SK-N-SH treated with all-trans-retinoic acid at 6 μM for 48 hours (cell line): Measurements from ENCODE around the gene TSKU.

Experiments
- ATAC-seq: fragments of 200-7000 bp; cut with Tn5 transposase; 3 replicates; pipeline ENCODE4 v1.9.1; 2020; ENCODE audit warnings: mild to moderate bottlenecking, moderate library complexity
- ARNTL ChIP-seq: fragments of 450-650 bp; formaldehyde crosslinking; IDR thresholded peaks from 2 replicates; pipeline ENCODE4 v1.5.0; 2020; ENCODE audit warnings: low read depth, mild to moderate bottlenecking, moderate library complexity, borderline replicate concordance
- BACH2 ChIP-seq: fragments of 250-450 bp; sonication (Bioruptor Pico); IDR thresholded peaks from 2 replicates; pipeline ENCODE4 v1.9.0; 2021; ENCODE audit warnings: mild to moderate bottlenecking, borderline replicate concordance
- CSDC2 ChIP-seq: fragments of 250-450 bp; sonication (Bioruptor Pico); IDR thresholded peaks from 2 replicates; pipeline ENCODE4 v1.5.0; 2020; ENCODE audit warnings: mild to moderate bottlenecking, moderate library complexity
- ESRRG ChIP-seq: fragments of 250-450 bp; sonication (Bioruptor Pico); IDR thresholded peaks from 2 replicates; pipeline ENCODE4 v1.6.1; 2021; ENCODE audit warnings: mild to moderate bottlenecking
- GLIS3 ChIP-seq: fragments of 250-450 bp; sonication (Bioruptor Pico); IDR thresholded peaks from 2 replicates; pipeline ENCODE4 v1.5.0; 2020; ENCODE audit warnings: mild to moderate bottlenecking, moderate library complexity
- ISL1 ChIP-seq: fragments of 250-450 bp; sonication (Bioruptor Pico); IDR thresholded peaks from 2 replicates; pipeline ENCODE4 v2.1.2; 2022; ENCODE audit warnings: mild to moderate bottlenecking, moderate library complexity
- OSR1 ChIP-seq: fragments of 250-450 bp; sonication (Bioruptor Pico); IDR thresholded peaks from 2 replicates; pipeline ENCODE4 v1.8.0; 2022; ENCODE audit warnings: moderate library complexity, mild to moderate bottlenecking, inconsistent platforms
- PPARA ChIP-seq: fragments of 250-450 bp; sonication (Bioruptor Pico); IDR thresholded peaks from 2 replicates; pipeline ENCODE4 v1.5.0; 2020; ENCODE audit warnings: mild to moderate bottlenecking, borderline replicate concordance
- RARB ChIP-seq: fragments of 250-450 bp; sonication (Bioruptor Pico); IDR thresholded peaks from 2 replicates; pipeline ENCODE4 v1.8.0; 2021; ENCODE audit warnings: mild to moderate bottlenecking, moderate library complexity
- SNAI2 ChIP-seq: fragments of 250-450 bp; sonication (Bioruptor Pico); IDR thresholded peaks from 2 replicates; pipeline ENCODE4 v1.5.0; 2020; ENCODE audit warnings: mild to moderate bottlenecking, moderate library complexity
- TOX ChIP-seq: fragments of 250-450 bp; sonication (Bioruptor Pico); IDR thresholded peaks from 2 replicates; pipeline ENCODE4 v1.8.0; 2021; ENCODE audit warnings: mild to moderate bottlenecking, moderate library complexity, borderline replicate concordance
- ZC3H10 ChIP-seq: fragments of 250-450 bp; sonication (Bioruptor Pico); IDR thresholded peaks from 2 replicates; pipeline ENCODE4 v1.5.1; 2021; ENCODE audit warnings: mild to moderate bottlenecking, moderate library complexity
- ZFP3 ChIP-seq: fragments of 250-450 bp; sonication (Bioruptor Pico); IDR thresholded peaks from 2 replicates; pipeline ENCODE4 v1.5.0; 2020; ENCODE audit warnings: mild to moderate bottlenecking, moderate library complexity
- ZFP30 ChIP-seq: fragments of 450-650 bp; formaldehyde crosslinking; IDR thresholded peaks from 2 replicates; pipeline ENCODE4 v1.5.0; 2022; ENCODE audit warnings: mild to moderate bottlenecking, moderate library complexity
- ZNF565 ChIP-seq: fragments of 450-650 bp; formaldehyde crosslinking; conservative IDR thresholded peaks from 2 replicates; pipeline ENCODE4 v1.5.0; 2020; ENCODE audit warnings: low read depth, mild to moderate bottlenecking, moderate library complexity
- ZNF70 ChIP-seq: fragments of 450-650 bp; formaldehyde crosslinking; IDR thresholded peaks from 2 replicates; pipeline ENCODE4 v1.5.0; 2020; ENCODE audit warnings: mild to moderate bottlenecking, moderate library complexity
- ZNF8 ChIP-seq: fragments of 450-650 bp; formaldehyde crosslinking; IDR thresholded peaks from 2 replicates; pipeline ENCODE4 v1.5.0; 2020; ENCODE audit warnings: mild to moderate bottlenecking, moderate library complexity
- TF ChIP-seq, protein P1 (sequence below): fragments of 250-450 bp; sonication (Bioruptor Pico); IDR thresholded peaks from 2 replicates; pipeline ENCODE4 v1.5.0; 2020; ENCODE audit warnings: mild to moderate bottlenecking, moderate library complexity
- TF ChIP-seq, protein P2 (sequence below): fragments of 250-450 bp; sonication (Bioruptor Pico); IDR thresholded peaks from 2 replicates; pipeline ENCODE4 v1.5.1; 2021; ENCODE audit warnings: mild to moderate bottlenecking, moderate library complexity
- TF ChIP-seq, protein P3 (sequence below): fragments of 250-450 bp; sonication (Bioruptor Pico); IDR thresholded peaks from 2 replicates; pipeline ENCODE4 v1.8.0; 2020; ENCODE audit warnings: mild to moderate bottlenecking, moderate library complexity, borderline replicate concordance
- TF ChIP-seq, protein P4 (sequence below): fragments of 250-450 bp; sonication (Bioruptor Pico); IDR thresholded peaks from 2 replicates; pipeline ENCODE4 v1.5.1; 2020; ENCODE audit warnings: low read depth, mild to moderate bottlenecking, moderate library complexity
- TF ChIP-seq, protein P5 (sequence below): fragments of 250-450 bp; sonication (Bioruptor Pico); IDR thresholded peaks from 2 replicates; pipeline ENCODE4 v1.8.0; 2021; ENCODE audit warnings: low read depth, mild to moderate bottlenecking, moderate library complexity, borderline replicate concordance

TSKU gene

DNA sequence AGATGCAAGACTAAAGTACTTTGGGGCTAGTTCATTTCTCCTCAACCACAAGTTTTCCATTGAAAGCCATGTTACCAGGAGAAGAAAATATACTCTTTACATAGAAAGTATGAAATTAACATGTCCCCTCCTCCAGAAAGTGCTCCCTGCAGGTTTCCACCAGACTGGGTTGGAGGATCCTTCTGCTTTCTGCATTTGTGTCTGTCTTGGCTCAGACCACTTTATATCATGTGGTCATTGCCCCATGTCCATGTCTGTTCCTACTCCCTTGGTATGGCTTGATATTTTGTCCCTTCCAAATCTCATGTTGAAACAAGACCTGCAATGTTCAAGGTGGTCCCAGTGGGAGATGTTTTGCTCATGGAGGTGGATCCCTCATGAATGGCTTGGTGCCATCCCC lies 49.2 kb downstream of the TSKU start:
- no peak for ATAC-seq
- TF ChIP-seq, protein P1, sequence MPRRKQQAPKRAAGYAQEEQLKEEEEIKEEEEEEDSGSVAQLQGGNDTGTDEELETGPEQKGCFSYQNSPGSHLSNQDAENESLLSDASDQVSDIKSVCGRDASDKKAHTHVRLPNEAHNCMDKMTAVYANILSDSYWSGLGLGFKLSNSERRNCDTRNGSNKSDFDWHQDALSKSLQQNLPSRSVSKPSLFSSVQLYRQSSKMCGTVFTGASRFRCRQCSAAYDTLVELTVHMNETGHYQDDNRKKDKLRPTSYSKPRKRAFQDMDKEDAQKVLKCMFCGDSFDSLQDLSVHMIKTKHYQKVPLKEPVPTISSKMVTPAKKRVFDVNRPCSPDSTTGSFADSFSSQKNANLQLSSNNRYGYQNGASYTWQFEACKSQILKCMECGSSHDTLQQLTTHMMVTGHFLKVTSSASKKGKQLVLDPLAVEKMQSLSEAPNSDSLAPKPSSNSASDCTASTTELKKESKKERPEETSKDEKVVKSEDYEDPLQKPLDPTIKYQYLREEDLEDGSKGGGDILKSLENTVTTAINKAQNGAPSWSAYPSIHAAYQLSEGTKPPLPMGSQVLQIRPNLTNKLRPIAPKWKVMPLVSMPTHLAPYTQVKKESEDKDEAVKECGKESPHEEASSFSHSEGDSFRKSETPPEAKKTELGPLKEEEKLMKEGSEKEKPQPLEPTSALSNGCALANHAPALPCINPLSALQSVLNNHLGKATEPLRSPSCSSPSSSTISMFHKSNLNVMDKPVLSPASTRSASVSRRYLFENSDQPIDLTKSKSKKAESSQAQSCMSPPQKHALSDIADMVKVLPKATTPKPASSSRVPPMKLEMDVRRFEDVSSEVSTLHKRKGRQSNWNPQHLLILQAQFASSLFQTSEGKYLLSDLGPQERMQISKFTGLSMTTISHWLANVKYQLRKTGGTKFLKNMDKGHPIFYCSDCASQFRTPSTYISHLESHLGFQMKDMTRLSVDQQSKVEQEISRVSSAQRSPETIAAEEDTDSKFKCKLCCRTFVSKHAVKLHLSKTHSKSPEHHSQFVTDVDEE (CRISPR knock-in tag) = no peak
- TF ChIP-seq RARB (CRISPR knock-in tag) (no peak), GLIS3 (CRISPR knock-in tag) (no peak), ZNF70 (CRISPR knock-in tag) (no peak), ZNF565 (no peak), BACH2 (CRISPR knock-in tag) (no peak), OSR1 (no peak), ARNTL (CRISPR knock-in tag) (no peak), CSDC2 (CRISPR knock-in tag) (no peak), ZNF8 (CRISPR knock-in tag) (no peak), ZFP3 (CRISPR knock-in tag) (no peak), ZC3H10 (CRISPR knock-in tag) (no peak), ZFP30 (CRISPR knock-in tag) (no peak)
- TF ChIP-seq, protein P2, sequence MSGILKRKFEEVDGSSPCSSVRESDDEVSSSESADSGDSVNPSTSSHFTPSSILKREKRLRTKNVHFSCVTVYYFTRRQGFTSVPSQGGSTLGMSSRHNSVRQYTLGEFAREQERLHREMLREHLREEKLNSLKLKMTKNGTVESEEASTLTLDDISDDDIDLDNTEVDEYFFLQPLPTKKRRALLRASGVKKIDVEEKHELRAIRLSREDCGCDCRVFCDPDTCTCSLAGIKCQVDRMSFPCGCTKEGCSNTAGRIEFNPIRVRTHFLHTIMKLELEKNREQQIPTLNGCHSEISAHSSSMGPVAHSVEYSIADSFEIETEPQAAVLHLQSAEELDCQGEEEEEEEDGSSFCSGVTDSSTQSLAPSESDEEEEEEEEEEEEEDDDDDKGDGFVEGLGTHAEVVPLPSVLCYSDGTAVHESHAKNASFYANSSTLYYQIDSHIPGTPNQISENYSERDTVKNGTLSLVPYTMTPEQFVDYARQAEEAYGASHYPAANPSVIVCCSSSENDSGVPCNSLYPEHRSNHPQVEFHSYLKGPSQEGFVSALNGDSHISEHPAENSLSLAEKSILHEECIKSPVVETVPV (CRISPR knock-in tag) = no peak
- TF ChIP-seq, protein P3, sequence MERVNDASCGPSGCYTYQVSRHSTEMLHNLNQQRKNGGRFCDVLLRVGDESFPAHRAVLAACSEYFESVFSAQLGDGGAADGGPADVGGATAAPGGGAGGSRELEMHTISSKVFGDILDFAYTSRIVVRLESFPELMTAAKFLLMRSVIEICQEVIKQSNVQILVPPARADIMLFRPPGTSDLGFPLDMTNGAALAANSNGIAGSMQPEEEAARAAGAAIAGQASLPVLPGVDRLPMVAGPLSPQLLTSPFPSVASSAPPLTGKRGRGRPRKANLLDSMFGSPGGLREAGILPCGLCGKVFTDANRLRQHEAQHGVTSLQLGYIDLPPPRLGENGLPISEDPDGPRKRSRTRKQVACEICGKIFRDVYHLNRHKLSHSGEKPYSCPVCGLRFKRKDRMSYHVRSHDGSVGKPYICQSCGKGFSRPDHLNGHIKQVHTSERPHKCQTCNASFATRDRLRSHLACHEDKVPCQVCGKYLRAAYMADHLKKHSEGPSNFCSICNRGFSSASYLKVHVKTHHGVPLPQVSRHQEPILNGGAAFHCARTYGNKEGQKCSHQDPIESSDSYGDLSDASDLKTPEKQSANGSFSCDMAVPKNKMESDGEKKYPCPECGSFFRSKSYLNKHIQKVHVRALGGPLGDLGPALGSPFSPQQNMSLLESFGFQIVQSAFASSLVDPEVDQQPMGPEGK (CRISPR knock-in tag) = no peak

- TF ChIP-seq ZFP30 (CRISPR knock-in tag) = no peak
- TF ChIP-seq ISL1 (CRISPR knock-in tag) = no peak
- no peak for TF ChIP-seq CSDC2 (CRISPR knock-in tag)
- no peak for TF ChIP-seq PPARA (CRISPR knock-in tag)
- TF ChIP-seq, protein P4, sequence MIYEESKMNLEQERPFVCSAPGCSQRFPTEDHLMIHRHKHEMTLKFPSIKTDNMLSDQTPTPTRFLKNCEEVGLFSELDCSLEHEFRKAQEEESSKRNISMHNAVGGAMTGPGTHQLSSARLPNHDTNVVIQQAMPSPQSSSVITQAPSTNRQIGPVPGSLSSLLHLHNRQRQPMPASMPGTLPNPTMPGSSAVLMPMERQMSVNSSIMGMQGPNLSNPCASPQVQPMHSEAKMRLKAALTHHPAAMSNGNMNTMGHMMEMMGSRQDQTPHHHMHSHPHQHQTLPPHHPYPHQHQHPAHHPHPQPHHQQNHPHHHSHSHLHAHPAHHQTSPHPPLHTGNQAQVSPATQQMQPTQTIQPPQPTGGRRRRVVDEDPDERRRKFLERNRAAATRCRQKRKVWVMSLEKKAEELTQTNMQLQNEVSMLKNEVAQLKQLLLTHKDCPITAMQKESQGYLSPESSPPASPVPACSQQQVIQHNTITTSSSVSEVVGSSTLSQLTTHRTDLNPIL = no peak
- no peak for TF ChIP-seq TOX (CRISPR knock-in tag)
- TF ChIP-seq ZFP3 (CRISPR knock-in tag) = no peak
- TF ChIP-seq, protein P5, sequence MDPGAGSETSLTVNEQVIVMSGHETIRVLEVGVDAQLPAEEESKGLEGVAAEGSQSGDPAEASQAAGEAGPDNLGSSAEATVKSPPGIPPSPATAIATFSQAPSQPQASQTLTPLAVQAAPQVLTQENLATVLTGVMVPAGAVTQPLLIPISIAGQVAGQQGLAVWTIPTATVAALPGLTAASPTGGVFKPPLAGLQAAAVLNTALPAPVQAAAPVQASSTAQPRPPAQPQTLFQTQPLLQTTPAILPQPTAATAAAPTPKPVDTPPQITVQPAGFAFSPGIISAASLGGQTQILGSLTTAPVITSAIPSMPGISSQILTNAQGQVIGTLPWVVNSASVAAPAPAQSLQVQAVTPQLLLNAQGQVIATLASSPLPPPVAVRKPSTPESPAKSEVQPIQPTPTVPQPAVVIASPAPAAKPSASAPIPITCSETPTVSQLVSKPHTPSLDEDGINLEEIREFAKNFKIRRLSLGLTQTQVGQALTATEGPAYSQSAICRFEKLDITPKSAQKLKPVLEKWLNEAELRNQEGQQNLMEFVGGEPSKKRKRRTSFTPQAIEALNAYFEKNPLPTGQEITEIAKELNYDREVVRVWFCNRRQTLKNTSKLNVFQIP (CRISPR knock-in tag) = no peak
- TF ChIP-seq RARB (CRISPR knock-in tag) = no peak
- TF ChIP-seq, protein P2 (CRISPR knock-in tag) = no peak
- no peak for TF ChIP-seq ZNF70 (CRISPR knock-in tag)
- no peak for TF ChIP-seq GLIS3 (CRISPR knock-in tag)
- TF ChIP-seq ARNTL (CRISPR knock-in tag) = no peak
- no peak for TF ChIP-seq ZNF565
- TF ChIP-seq, protein P3 (CRISPR knock-in tag) = no peak
- no peak for TF ChIP-seq OSR1
- TF ChIP-seq SNAI2 = no peak
- TF ChIP-seq ESRRG (CRISPR knock-in tag) = no peak
- no peak for TF ChIP-seq ZC3H10 (CRISPR knock-in tag)
- no peak for TF ChIP-seq ZNF8 (CRISPR knock-in tag)
- ATAC-seq = no peak
Measured at GRCh38 chr11:76834151-76834550, 51.0 kb downstream of the TSKU start.
